Midbrain (tissue), 1 donor: Measurements from ENCODE around the gene CHEK2.
A peak's percentile ranks its signal among the peaks of the same experiment; 100 is the strongest.
"Not testable (repeated sequence)": the region's sequence is repeated elsewhere in the genome, so short reads cannot be mapped to it uniquely, and the experiment has no call there.

Experiments
- DNase-seq: peaks from one replicate; lab custom pipeline; 2025; lab: John Stamatoyannopoulos, UW

CHEK2 gene

GRCh38 chr22:28689796-28690195 is 51.8 kb downstream of the CHEK2 start:
- not testable (repeated sequence) for DNase-seq

DNA sequence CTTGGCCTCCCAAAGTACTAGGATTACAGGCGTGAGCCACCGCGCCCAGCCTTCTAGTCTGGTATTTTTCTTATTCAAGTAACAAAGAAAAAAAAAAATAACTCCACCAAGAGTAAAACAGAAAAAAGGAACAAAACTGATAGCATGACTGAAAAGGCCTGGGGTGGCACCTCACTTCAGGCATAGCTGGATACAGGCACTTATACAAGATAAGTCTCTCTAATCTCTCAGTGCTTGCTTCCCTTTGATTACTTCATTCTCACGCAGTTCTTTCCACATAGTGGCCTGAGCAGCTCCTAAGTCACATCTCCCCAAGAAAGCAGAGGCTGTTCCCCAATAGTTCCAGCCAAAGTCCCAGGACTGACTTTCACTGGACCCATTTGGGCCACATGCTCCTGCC is 58.7 kb downstream of the CHEK2 start:
- not testable (repeated sequence) for DNase-seq

GRCh38 chr22:28680813-28681490 is 60.7 kb downstream of the CHEK2 start:
- DNase-seq = not testable (repeated sequence)

DNA sequence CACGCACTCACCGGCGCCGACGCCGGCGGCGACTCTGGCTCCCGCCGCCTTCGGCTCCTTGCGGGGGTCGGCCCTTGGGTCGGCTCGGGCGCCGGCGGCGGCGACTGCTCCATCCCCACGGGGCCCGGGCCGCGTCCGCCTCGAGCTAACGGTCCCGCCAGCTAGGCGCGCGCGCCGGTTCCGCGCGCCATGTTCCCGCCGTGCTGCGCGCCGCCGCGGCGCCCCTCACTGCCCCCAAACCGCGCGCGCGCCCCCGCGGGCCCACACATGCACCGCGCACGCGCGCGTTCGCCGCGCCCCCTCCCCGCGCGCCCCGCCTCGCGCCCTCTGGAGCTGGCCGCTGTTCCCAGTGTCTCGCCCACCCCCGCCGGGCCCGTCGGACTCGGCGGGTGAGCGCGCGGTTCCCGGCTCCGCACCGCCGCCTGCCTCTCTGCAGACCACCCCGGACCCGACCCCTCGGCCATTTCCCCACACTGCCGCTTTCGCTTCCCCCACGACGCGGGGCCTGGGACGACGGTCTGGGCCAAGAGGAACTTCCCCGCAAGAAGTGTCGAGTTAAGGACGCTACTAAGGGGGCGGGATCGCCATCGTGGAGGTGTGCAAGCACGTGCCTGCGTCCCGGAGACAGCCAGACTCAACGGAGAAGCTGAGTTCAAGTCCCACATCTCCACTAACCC is 61.9 kb downstream of the CHEK2 start, which contains the start of gene TTC28:
Gene TTC28, minus strand, starts transcription at position 230 of the 677 bp plus-strand sequence. Its CDS starts 117 bp downstream, at position 113.
- DNase-seq = peak; percentile 68

DNA sequence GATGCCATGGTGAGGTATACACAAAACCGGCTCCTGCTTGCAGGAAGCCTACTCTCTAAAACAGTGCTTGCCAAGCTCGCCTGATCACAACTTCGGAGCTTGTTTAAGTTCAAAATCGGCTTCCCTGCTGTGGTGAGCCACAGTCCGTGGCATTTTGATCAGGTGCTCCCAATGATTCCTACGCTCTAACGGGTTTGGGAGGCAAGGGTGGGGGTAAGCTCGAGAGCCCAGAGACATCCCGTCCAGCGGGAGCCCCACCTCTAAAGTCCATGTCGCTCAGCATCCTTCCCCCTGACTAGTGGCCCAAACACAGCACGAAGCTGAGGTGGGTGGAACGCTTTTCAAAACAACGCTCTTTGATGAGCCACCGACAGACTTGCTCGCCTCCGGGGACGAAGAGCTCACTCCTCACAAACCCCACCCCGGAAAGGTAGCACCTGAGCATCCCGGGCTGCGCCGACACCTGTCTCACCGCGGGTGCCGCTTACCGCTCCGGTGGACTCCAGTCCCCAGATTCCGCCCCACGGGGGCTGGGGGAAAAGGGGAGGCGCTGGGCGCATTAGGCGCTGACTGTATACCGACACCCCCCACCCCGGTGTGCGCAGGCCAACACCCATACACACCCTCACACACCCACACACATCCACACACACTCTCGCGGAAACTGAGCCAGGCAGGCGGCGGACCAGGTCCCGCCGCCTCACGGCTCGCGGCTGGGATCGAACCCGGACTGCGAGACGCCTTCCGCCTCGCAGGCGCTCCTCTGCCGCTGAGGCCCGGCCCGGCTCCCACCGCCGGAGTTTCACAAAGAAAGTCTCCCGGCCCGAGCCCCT is 62.6 kb downstream of the CHEK2 start:
- peak; percentile 21 for DNase-seq

DNA sequence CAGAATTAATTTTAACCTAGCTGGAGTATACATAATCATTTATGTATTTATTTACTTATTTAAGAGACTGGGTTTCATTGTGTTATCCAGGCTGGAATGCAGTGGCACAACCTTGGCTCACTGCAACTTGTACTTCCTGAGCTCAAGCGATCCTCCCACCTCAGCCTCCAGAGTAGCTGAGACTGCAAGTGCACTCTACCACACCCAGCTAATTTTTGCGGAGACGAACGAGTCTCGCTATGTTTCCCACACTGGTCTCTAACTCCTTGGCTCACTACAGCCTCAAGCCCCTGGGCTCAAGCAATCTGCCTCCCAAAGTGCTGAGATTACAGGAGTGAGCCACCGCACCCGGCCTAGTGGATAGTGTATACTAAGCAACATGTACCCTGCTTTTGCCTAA is 63.5 kb downstream of the CHEK2 start:
- not testable (repeated sequence) for DNase-seq

- no peak for DNase-seq
Observed at GRCh38 chr22:28674121-28674563, 67.5 kb downstream of the CHEK2 start.

DNA sequence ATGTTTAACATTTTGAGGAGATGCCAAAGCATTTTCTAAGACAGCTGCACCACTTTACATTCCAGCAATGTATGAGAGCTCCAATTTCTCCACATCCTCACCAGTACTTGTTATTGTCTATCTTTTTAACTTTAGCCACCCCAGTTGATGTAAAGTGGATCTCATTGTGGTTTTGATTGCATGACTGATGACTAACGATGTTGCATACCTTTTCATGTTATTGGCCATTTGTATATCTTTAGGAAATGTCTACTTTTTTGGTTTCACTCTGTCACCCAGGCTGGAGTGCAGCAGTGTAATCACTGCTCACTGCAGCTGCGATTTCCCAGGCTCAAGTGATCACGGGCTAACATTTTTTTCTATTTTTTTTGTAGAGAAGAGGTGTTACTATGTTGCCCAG is 70.9 kb downstream of the CHEK2 start:
- DNase-seq = no peak

- DNase-seq = no peak
Observed at GRCh38 chr22:28670161-28670560, 71.5 kb downstream of the CHEK2 start.

GRCh38 chr22:28669387-28669786 is 72.2 kb downstream of the CHEK2 start:
- DNase-seq = no peak

GRCh38 chr22:28663569-28663942 is 78.1 kb downstream of the CHEK2 start:
- not testable (repeated sequence) for DNase-seq

- DNase-seq = no peak
Observed at GRCh38 chr22:28658448-28658847, 83.2 kb downstream of the CHEK2 start.

GRCh38 chr22:28656181-28656580 is 85.4 kb downstream of the CHEK2 start:
- DNase-seq = no peak

DNA sequence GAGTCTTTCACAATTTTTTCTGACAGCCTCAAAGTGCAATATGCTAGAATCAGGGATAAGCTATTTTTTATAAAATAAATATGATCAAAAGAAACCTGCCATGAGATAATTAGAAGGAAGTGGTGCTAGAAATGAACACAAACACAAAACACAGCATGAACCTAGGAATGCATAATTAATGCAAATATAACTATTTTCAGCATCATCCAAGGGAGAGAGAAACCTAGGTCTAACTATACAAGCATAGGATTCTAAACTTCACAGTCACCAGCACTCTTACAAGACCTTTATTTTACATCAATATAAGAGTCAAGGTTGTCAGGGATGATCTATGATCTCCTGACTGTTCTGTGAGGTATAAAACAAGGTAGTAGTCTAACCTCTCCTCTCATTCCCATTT is 91.2 kb downstream of the CHEK2 start:
- DNase-seq = no peak

GRCh38 chr22:28648792-28649191 is 92.8 kb downstream of the CHEK2 start:
- DNase-seq = no peak

DNA sequence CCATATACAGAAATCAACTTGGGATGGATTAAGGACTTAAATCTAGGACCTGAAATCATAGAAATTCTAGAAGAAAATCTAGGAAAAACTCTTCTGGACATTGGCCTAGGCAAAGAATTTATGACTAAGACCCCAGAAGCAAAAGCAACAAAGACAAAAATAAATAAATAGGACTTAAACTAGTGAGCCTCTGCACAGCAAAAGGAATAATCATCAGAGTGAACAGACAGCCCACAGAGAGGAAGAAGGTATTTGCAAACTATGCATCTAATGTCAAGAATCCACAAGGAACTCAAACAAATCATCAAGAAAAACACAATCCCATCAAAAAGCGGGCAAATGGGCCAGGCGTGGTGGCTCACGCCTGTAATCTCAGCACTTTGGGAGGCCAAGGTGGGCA is 94.4 kb downstream of the CHEK2 start:
- no peak for DNase-seq

DNA sequence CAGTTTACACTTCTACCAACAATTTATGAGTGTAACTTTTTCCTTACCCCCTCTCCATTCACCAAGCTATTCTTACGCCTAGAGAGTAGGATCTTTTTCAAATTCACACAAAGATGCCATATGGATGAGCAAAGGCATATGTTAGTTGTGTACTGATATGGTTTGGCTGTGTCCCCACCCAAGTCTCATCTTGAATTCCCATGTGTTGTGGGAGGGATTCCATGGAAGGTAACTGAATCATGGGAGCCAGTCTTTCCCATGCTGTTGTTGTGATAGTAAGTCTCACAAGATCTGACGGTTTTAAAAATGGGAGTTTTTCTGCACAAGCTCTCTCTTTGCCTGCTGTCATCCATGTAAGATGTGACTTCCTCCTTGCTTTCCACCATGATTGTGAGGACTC is 102.3 kb downstream of the CHEK2 start:
- DNase-seq = no peak
